Measurements from ENCODE around the gene ARID1B. TPM values are rescaled to one million over a fixed set of nuclear protein-coding genes. Genes with fewer than 3 reads are reported as not detected.
A peak's percentile ranks its signal among the peaks of the same experiment; 100 is the strongest.

ARID1B gene
- total RNA-seq, 2 experiments from 2014 or later, result 36.9 to 38.9 TPM

DNA sequence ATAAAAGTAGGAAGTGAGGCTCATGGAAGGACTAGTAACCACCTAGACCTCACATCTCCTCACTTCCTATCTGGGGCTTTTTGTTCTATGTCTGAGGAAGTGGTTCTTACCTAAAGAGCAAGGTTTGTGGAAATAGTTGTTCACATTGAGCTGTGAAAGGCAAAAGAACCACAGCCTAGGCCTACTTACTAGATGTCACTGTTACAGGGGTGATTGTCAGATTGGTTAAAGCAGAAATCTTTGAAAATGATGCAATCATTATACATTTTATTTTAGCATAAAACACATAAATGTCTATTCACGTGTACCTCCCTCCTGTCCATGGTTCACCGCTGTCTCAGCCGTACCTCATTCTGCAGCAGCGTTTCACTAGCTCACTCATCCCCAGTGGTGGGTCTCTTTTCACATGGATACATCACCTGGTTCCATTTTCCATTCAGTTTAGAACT is 277.4 kb downstream of the ARID1B start:
- H3K4me1 Mint-ChIP-seq (ENCODE audit: low read depth), result peaks cover 42% of the 10 kb centered on the region
- peaks cover 2% of the 10 kb centered on the region for H3K9me3 Mint-ChIP-seq
- H3K27me3 Mint-ChIP-seq, result no peaks in the 10 kb centered on the region
- DNase-seq (peak; percentile 72), ATAC-seq (peak; percentile 86)
- TF ChIP-seq, protein P1, sequence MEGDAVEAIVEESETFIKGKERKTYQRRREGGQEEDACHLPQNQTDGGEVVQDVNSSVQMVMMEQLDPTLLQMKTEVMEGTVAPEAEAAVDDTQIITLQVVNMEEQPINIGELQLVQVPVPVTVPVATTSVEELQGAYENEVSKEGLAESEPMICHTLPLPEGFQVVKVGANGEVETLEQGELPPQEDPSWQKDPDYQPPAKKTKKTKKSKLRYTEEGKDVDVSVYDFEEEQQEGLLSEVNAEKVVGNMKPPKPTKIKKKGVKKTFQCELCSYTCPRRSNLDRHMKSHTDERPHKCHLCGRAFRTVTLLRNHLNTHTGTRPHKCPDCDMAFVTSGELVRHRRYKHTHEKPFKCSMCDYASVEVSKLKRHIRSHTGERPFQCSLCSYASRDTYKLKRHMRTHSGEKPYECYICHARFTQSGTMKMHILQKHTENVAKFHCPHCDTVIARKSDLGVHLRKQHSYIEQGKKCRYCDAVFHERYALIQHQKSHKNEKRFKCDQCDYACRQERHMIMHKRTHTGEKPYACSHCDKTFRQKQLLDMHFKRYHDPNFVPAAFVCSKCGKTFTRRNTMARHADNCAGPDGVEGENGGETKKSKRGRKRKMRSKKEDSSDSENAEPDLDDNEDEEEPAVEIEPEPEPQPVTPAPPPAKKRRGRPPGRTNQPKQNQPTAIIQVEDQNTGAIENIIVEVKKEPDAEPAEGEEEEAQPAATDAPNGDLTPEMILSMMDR (IDR thresholded peaks at IDR 0.05), result no peak
- ChIA-PET POLR2A (interaction anchor here (0.8 to 3.7 kb wide), 8 partner anchors 9 to 130 kb away, joined by 3 to 16 read pairs (median 6); no protein-coding TSS in a partner anchor), CTCF (interaction anchor here (1.2 to 3.0 kb wide), 9 partner anchors 8 to 210 kb away, joined by 3 to 15 read pairs (median 5); no protein-coding TSS in a partner anchor)
- H3K4me3 Mint-ChIP-seq, result peak overlapping the region; percentile 61
- intact Hi-C loops (cut with micrococcal nuclease), result no loop called here
- H3K36me3 Mint-ChIP-seq (ENCODE audit: low read depth), result peaks cover 17% of the 10 kb centered on the region
- H3K27ac Mint-ChIP-seq, result peak overlapping the region; percentile 98

DNA sequence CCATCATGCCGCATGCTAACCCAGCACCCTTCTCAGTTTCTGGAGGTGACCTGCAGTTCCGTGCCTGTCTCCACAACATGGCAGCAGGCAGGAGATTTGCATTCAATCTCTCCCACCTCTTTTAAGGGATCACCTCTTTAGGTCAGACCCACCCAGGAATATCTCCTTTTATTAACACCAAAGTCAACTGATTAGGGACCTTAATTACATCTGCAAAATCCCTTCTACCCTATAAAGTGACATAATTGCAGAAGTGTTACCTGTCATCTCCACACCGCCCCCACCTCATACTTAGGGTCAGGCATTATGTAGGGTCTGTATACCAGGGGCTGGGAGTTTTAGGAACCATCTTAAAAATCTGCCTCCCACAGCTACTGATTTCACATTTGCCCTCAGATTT is 278.7 kb downstream of the ARID1B start:
- peaks cover 51% of the 10 kb centered on the region for H3K4me1 Mint-ChIP-seq (ENCODE audit: low read depth)
- H3K27ac Mint-ChIP-seq, result peak overlapping the region; percentile 98
- peaks cover 2% of the 10 kb centered on the region for H3K9me3 Mint-ChIP-seq
- CTCF ChIA-PET, result interaction anchor here (1.4 to 3.0 kb wide), 4 partner anchors 21 to 211 kb away, joined by 3 to 12 read pairs (median 4); no protein-coding TSS in a partner anchor
- H3K36me3 Mint-ChIP-seq (ENCODE audit: low read depth), result peaks cover 17% of the 10 kb centered on the region
- DNase-seq (peak; percentile 31), ATAC-seq (no peak)
- H3K27me3 Mint-ChIP-seq, result no peaks in the 10 kb centered on the region
- peak overlapping the region; percentile 61 for H3K4me3 Mint-ChIP-seq
- intact Hi-C loops (cut with micrococcal nuclease), result no loop called here
- TF ChIP-seq, protein P1 (IDR thresholded peaks at IDR 0.05), result no peak
- POLR2A ChIA-PET, result interaction anchor here (0.6 to 3.7 kb wide), 7 partner anchors 11 to 129 kb away, joined by 3 to 16 read pairs (median 7); no protein-coding TSS in a partner anchor

DNA sequence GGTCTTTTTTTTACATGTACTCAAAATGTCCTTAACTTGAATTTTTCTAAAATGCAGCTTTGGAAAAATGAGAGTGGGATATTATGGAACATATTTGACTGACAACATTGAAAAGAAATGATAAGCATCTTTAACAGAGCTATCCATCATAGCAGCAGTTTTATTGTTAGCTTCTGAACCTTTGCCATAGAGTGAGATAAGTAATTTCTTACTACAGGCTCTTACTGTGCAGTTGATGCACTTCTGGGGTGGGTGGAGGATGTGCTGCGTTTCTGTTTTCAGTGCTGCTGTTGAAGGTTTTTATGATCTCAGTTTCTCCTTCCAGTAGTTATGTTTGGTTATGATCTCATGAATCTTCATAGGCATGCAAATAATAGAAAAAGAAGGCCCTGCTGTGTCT is 279.1 kb downstream of the ARID1B start:
- intact Hi-C loops (cut with micrococcal nuclease), result no loop called here
- Mint-ChIP-seq H3K9me3 (peaks cover 2% of the 10 kb centered on the region), H3K27ac (peak overlapping the region; percentile 98), H3K36me3 (ENCODE audit: low read depth) (peaks cover 17% of the 10 kb centered on the region), H3K4me3 (peak overlapping the region; percentile 33), H3K4me1 (ENCODE audit: low read depth) (peaks cover 52% of the 10 kb centered on the region), H3K27me3 (no peaks in the 10 kb centered on the region)
- CTCF ChIA-PET, result interaction anchor here (1.5 to 1.7 kb wide), 2 partner anchors 10 to 23 kb away, joined by 4 to 6 read pairs; no protein-coding TSS in a partner anchor
- POLR2A ChIA-PET, result interaction anchor here (2.7 kb wide), 1 partner anchor 12 kb away, joined by 15 read pairs; no protein-coding TSS in a partner anchor
- peak; percentile 79 for DNase-seq
- TF ChIP-seq, protein P1 (IDR thresholded peaks at IDR 0.05), result no peak
- peak; percentile 68 for ATAC-seq

DNA sequence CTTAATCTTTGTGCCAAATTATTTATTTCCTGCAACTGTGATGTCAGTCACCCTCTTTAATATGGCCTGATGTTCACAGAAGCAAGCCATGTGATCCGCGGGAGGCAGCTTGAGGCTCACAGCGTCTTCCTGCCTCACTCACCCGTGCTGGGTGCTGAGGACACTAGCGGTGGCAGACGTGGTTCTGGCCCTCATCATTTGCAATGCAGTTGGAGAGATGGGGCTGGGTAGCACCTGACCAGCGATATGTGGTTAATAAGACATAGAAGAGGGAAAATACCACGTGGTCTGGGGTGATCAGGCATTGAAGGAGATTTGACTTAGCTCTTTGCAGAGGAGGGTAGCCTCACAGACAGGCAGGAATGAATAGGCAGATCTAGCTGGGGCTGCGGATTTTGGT is 281.4 kb downstream of the ARID1B start:
- H3K27ac Mint-ChIP-seq, result peak overlapping the region; percentile 49
- peaks cover 63% of the 10 kb centered on the region for H3K4me1 Mint-ChIP-seq (ENCODE audit: low read depth)
- ATAC-seq (no peak), DNase-seq (peak; percentile 42)
- H3K4me3 Mint-ChIP-seq, result no peak overlapping the region
- H3K9me3 Mint-ChIP-seq, result peaks cover 2% of the 10 kb centered on the region
- intact Hi-C loops (cut with micrococcal nuclease), result no loop called here
- TF ChIP-seq, protein P1 (IDR thresholded peaks at IDR 0.05), result no peak
- CTCF ChIA-PET, result interaction anchor here (1.2 to 2.7 kb wide), 3 partner anchors 10 to 24 kb away, joined by 3 to 10 read pairs (median 3); no protein-coding TSS in a partner anchor
- POLR2A ChIA-PET, result interaction anchor here (0.8 to 1.2 kb wide), 2 partner anchors 9 to 10 kb away, joined by 3 to 4 read pairs; no protein-coding TSS in a partner anchor
- H3K36me3 Mint-ChIP-seq (ENCODE audit: low read depth), result peaks cover 17% of the 10 kb centered on the region
- no peaks in the 10 kb centered on the region for H3K27me3 Mint-ChIP-seq

GRCh38 chr6:157059781-157060180 is 282.6 kb downstream of the ARID1B start:
- TF ChIP-seq, protein P1 (IDR thresholded peaks at IDR 0.05), result no peak
- peaks cover 2% of the 10 kb centered on the region for H3K9me3 Mint-ChIP-seq
- intact Hi-C loops (cut with micrococcal nuclease), result no loop called here
- DNase-seq (no peak), ATAC-seq (no peak)
- peaks cover 15% of the 10 kb centered on the region for H3K36me3 Mint-ChIP-seq (ENCODE audit: low read depth)
- H3K4me3 Mint-ChIP-seq, result no peak overlapping the region
- no peaks in the 10 kb centered on the region for H3K27me3 Mint-ChIP-seq
- no peak overlapping the region for H3K27ac Mint-ChIP-seq
- H3K4me1 Mint-ChIP-seq (ENCODE audit: low read depth), result peaks cover 59% of the 10 kb centered on the region
- CTCF ChIA-PET, result interaction anchor here (1.0 to 2.7 kb wide), 4 partner anchors 9 to 26 kb away, joined by 3 to 10 read pairs (median 4); no protein-coding TSS in a partner anchor
- POLR2A ChIA-PET, result interaction anchor here (0.9 to 1.2 kb wide), 2 partner anchors 9 to 15 kb away, joined by 3 to 4 read pairs; no protein-coding TSS in a partner anchor

All from activated CD8-positive, alpha-beta T cell treated with anti-CD3 and anti-CD28 coated beads for 36 hours (primary cell).